ENCODE data around the gene OR51B4.

- TF ChIP-seq CTCF (conservative IDR thresholded peaks at IDR 0.05 in 1 of 2, IDR thresholded peaks at IDR 0.05 in 1 of 2; ENCODE audit: extremely low read depth in 1 of 2, insufficient read depth in 1 of 2, low read depth in 1 of 2, low read length in 2 of 2) (no peak), EZH2 (IDR thresholded peaks at IDR 0.05; ENCODE audit: borderline replicate concordance, low read length) (no peak)
These were observed 49.4 kb downstream of the OR51B4 start for GRCh38 chr11:5252192-5252918.
